HEK293T (cell line): ENCODE measurements around the gene KCNC1.

Experiments
- ARNT ChIP-seq: fragments of 450-650 bp; IDR thresholded peaks from 2 replicates; pipeline ENCODE4 v1.6.1; 2017; ENCODE audit warnings: mild to moderate bottlenecking
- HDGF ChIP-seq: fragments of 450-650 bp; IDR thresholded peaks from 2 replicates; pipeline ENCODE4 v1.6.1; 2017; ENCODE audit warnings: antibody characterized with exemption, borderline replicate concordance
- L3MBTL2 ChIP-seq: fragments of 450-650 bp; conservative IDR thresholded peaks from 2 replicates; pipeline ENCODE4 v1.6.1; 2016; ENCODE audit warnings: mild to moderate bottlenecking
- SP1 ChIP-seq: fragments of 450-650 bp; IDR thresholded peaks from 2 replicates; pipeline ENCODE4 v1.6.1; 2017
- SUZ12 ChIP-seq: fragments of 450-650 bp; IDR thresholded peaks from 2 replicates; pipeline ENCODE4 v1.6.1; 2016; ENCODE audit warnings: mild to moderate bottlenecking
- TARDBP ChIP-seq: fragments of 450-650 bp; IDR thresholded peaks from 2 replicates; pipeline ENCODE4 v1.6.1; 2016

DNA sequence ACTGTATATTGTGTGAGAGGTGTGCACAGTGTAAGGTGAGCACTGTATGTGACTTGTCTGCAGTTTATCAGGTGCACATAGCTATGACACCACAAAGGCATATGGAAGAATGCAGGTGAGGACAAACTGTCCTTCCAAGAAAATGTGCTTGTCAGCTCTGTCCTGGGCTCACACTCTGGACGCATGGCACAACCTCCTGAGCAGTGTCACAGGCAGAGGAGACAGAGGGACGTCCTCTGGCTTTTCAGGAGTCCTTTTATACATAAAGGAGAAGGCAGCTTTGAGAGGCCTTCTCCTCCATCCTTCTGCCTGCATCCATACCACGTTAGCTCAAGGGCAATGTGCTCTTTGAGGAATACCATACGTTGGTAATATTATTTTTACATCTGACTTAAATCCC, 22.7 kb upstream of the KCNC1 start:
- TF ChIP-seq ARNT (no peak), L3MBTL2 (no peak), SUZ12 (no peak), HDGF (no peak), SP1 (no peak), TARDBP (no peak)
